Stimulated activated CD4-positive, alpha-beta T cell treated with anti-CD3 and anti-CD28 coated beads, Interleukin-15, amount 100 ng/mL, for 1 hour (primary cell): Measurements from ENCODE around the gene RETSAT.
A peak's percentile ranks its signal among the peaks of the same experiment; 100 is the strongest.
"Not testable (repeated sequence)": the region's sequence is repeated elsewhere in the genome, so short reads cannot be mapped to it uniquely, and the experiment has no call there.

Experiments
- DNase-seq, 2 donors: peaks; one replicate each; pipeline ENCODE4 v3.0.0-alpha.2; 2020; ENCODE audit warnings: low read depth in 1 of 2, low spot score in 1 of 2

The RETSAT gene

DNA sequence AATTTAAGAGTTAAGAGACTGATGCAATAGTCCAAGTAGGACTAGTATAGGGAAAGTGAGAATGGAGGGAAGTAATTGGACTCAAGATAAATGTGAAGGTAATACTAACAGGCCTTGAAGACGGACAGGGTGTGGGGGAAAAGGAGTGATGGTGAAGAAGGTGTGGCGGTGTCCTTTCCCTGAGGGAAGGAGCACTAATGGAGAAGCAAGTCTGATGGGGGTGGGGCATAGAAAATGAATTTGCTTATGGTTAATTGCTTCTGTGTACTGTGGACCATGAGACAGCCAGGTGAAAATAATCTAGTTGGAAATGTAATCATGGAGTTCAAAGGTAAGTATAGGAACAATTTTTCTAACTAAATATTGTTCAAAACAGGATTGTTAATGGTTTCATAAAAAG, 19.4 kb downstream of the RETSAT start:
- DNase-seq, result no peak

DNA sequence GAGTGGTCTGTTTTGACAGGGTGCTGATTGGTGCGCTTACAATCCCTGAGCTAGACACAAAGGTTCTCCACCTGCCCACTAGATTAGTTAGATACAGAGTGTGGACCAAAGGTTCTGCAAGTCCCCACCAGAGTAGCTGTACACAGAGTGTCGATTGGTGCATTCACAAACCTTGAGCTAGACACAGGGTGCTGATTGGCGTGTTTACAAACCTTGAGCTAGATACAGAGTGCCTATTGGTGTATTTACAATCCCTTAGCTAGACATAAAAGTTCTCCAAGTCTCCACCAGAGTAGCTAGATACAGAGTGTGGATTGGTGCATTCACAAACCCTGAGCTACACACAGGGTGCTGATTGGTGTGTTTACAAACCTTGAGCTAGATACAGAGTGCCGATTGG, 20.5 kb downstream of the RETSAT start:
- not testable (repeated sequence) for DNase-seq

GRCh38 chr2:85330839-85331636, 23.3 kb downstream of the RETSAT start:
- DNase-seq, result no peak

GRCh38 chr2:85329701-85330100, 24.6 kb downstream of the RETSAT start:
- not testable (repeated sequence) for DNase-seq

GRCh38 chr2:85329181-85329651, 25.1 kb downstream of the RETSAT start:
- no peak for DNase-seq

- DNase-seq, result peak; percentile 87 to 92
These were observed 26.3 kb downstream of the RETSAT start, which contains the start of gene TGOLN2 for GRCh38 chr2:85327822-85328617. TGOLN2 (minus strand) TSS chr2:85327989; CDS start chr2:85327962, 27 bp downstream.

- DNase-seq, result peak in 1 of 2 donors; percentile 16
These were observed 27.0 kb downstream of the RETSAT start for GRCh38 chr2:85327160-85327821.

- no peak for DNase-seq
These were observed 27.7 kb downstream of the RETSAT start for GRCh38 chr2:85326406-85327159.

DNA sequence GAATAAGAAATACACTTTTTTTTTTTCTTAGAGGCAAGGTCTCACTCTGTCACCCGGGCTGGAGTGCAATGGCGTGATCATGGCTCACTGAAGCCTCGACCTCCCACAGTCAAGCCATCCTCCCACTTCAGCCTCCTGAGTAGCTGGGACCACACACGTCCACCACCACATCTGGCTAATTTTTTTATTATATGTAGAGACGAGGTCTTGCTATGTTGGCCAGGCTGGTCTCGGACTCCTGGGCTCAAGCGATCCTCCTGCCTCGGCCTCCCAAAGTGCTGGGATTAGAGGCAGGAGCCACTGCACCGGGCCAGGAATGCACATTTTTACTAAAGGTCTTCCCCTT, 28.9 kb downstream of the RETSAT start:
- no peak for DNase-seq

DNA sequence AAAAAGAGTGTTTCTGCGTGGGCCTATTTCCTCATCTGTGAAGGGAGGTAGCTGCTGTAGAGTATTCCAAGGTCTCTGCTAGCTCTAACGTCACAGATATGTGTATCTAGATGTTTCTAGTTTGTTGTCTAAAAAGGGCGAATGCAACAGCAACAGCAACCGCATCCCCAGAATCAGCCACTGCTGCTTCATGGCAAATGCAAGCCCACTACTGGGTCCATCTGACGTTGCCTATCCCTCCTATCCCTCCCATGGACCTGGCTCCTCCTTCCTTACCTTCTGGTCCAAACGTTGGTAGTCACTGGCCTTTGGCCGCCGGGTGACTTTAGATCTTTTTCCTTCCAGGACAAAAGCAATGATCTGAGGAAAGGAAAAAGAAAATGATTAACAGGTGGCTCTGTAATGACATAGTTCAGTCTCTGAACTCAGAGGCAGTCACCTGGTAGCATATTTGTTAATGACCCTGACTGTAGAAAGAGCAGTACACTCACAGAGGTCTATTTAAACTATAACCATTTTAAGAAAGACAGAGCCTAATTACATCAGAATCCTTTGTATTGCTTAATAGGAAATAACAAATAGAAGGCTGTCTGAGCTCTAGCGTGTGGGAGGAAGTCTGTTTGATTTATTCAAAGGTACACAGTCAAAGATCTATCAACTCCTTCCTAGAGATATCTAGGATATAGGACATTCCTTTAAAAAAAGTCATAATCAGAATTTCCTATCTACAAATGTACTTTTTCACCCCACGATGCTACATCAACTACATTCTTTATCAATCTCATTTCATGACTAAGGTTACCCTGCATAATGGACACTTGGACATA, 29.5 kb downstream of the RETSAT start:
- DNase-seq, result no peak

DNA sequence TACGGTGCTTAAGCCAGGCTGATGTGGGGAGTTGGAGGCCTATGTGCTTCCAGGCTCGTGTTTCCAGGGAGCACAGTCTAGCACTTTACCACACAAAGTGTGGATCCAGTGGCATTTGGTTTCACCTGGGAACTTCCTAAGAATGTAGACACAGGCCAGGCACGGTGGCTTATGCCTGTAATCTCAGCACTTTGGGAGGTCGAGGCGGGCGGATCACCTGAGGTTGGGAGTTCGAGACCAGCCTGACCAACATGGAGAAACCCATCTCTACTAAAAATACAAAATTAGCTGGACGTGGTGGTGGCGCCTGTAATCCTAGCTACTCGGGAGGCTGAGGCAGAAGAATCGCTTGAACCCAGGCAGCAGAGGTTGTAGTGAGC, 30.4 kb downstream of the RETSAT start:
- not testable (repeated sequence) for DNase-seq

DNA sequence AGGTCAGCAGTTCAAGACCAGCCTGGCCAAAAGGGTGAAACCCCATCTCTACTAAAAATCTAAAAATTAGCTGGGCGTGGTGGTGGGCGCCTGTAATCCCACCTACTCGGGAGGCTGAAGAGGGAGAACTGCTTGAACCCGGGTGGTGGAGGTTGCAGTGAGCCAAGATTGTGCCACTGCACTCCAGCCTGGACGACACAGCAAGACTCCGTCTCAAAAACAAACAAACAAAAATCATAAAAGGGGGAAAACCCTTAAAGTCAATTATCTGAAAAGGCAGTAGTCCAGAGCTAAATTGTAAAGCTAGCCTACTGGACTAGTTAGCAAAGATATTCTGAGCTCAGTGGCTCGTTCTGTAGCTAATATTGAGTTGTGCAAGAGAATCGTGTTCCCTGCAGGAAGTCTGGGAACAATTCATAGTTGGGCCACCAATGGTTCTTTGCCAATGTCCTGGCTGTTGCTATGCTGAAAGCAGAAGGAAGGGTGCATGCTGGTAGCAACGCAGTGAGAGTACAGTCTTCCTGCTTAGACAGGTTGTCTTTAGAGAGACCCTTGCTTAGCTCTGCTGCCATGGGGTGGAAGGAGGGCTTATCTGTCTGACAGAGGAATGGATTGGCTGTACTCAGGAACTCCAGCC, 30.9 kb downstream of the RETSAT start:
- no peak for DNase-seq

GRCh38 chr2:85319796-85320195, 34.5 kb downstream of the RETSAT start:
- no peak for DNase-seq

GRCh38 chr2:85318222-85319074, 35.9 kb downstream of the RETSAT start:
- DNase-seq, result no peak

- not testable (repeated sequence) for DNase-seq
These were observed 38.4 kb downstream of the RETSAT start for GRCh38 chr2:85315921-85316320.

GRCh38 chr2:85314884-85315242, 39.5 kb downstream of the RETSAT start:
- DNase-seq, result no peak

DNA sequence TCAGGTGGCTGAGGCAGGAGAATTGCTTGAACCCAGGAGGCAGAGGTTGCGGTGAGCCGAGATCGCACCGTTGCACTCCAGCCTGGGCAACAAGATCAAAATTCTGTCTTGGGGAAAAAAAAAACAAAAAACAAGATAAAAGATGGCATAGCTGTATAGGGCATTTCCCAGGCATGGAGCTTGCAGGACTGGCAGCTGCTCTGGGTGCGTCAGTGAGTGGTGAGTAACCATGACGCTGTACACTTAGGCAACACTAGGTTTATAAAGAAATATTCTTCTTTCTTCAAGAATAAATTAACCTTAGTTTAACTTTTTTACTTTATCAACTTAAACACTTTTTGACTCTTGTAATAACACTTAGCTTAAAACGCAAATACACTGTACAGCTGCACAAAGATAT, 41.9 kb downstream of the RETSAT start:
- no peak for DNase-seq

- no peak for DNase-seq
These were observed 44.0 kb downstream of the RETSAT start for GRCh38 chr2:85310330-85310729.
